ENCODE results near the gene MICU1.
"Not testable (repeated sequence)": the region's sequence is repeated elsewhere in the genome, so short reads cannot be mapped to it uniquely, and the experiment has no call there.

- TF ChIP-seq EZH2phosphoT487 (conservative IDR thresholded peaks at IDR 0.05; ENCODE audit: low read length); CTCF (IDR thresholded peaks at IDR 0.05; ENCODE audit: insufficient read depth, low read length, poor library complexity, severe bottlenecking): not testable (repeated sequence)
Observed at GRCh38 chr10:72326665-72327603, 298.9 kb downstream of the MICU1 start.

Measured in SU-DHL-6 (cell line).